Forelimb muscle (tissue), 1 donor: ENCODE data around the gene FAM133A. TPM values are rescaled to one million over a fixed set of nuclear protein-coding genes. Genes with fewer than 3 reads are reported as not detected.

Source experiments
- DNase-seq: peaks from one replicate; pipeline ENCODE4 v3.0.0-alpha.2; 2013; ENCODE audit warnings: low read depth
- polyA plus RNA-seq: library from polyadenylated mRNA; unstranded; fragments of 120-200 nt; gene quantifications from one replicate; pipeline ENCODE4 v1.2.1, GENCODE V29; 2013; ENCODE audit not compliant: insufficient read length

FAM133A gene
- polyA plus RNA-seq: 0.11 TPM

DNA sequence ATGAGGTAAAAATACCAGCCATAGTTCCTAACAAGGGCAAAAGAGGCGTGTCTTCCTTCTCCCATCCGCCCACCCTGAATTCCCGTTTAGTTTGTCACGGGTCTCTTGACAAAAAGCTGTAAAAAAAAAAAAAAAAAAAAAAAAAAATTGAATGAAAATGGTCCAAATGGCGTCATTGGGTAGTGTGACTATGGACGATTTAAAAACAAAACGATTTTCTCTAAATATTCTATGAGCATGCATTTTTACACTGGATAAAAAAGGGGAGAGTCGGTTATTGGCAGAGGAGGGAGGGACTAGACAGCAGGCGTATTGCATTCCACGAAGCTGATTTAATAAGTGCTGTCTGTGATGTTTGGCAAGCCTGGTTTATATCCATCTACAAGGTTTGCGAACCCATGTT lies at the start of gene FAM133A:
TSS of gene FAM133A (plus strand) at position 338 of the 403 bp plus-strand sequence. CDS start 35,214 bp downstream, outside the sequence.
- peak; percentile 6 for DNase-seq

DNA sequence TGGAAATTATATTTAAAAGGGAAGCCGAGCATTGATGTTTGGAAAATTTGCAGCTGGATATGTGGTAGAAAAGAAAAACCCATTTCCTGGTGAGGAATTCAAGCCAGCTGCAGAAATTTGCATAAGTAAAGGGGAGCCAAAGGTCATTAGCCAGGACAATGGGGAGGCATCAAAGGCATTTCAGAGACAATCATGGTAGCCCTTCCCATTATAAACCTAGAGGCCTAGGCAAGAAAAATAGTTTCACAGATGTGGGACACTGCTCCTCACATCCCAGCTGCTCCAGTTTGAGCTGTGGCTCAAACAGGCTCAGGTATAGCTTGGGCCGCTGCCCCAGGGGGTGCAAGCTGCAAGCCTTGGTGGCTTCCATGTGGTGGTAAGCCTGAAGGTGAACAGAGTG lies 36.4 kb upstream of the FAM133A start:
- DNase-seq: no peak

DNA sequence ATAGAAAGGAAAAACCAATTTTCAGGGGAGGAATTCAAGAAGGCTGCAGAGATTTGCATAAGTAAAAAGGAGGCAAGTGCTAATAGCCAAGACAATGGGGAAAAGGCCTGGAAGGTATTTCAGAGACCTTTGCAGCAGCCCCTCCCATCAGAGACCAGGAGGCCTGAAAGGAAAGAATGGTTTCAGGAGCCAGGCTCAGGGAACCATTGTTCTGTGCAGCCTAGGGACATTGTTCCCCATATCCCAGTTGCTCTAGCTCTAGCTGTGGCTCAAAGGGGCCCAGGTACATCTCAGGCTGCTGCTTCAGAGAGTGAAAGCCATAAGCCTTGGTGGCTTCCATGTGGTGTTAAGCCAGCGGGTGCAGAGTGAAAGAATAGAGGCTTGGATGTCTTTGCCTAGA lies 24.6 kb upstream of the FAM133A start:
- DNase-seq: no peak

DNA sequence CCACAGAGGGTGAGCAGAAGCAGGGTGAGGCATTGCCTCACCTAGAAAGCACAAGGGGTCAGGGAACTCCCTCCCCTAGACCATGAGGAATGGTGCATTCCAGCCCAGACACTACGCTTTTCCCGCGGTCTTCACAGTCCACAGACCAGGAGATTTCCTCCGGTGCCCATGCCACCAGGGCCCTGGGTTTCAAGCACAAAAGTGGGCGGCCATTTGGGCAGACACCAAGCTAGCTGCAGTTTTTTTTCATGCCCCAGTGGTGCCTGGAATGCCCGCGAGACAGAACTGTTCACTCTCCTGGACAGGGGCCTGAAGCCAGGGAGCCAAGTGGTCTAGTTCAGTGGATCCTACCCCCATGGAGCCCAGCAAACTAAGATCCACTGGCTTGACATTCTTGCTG lies 13.4 kb upstream of the FAM133A start:
- DNase-seq: no peak

DNA sequence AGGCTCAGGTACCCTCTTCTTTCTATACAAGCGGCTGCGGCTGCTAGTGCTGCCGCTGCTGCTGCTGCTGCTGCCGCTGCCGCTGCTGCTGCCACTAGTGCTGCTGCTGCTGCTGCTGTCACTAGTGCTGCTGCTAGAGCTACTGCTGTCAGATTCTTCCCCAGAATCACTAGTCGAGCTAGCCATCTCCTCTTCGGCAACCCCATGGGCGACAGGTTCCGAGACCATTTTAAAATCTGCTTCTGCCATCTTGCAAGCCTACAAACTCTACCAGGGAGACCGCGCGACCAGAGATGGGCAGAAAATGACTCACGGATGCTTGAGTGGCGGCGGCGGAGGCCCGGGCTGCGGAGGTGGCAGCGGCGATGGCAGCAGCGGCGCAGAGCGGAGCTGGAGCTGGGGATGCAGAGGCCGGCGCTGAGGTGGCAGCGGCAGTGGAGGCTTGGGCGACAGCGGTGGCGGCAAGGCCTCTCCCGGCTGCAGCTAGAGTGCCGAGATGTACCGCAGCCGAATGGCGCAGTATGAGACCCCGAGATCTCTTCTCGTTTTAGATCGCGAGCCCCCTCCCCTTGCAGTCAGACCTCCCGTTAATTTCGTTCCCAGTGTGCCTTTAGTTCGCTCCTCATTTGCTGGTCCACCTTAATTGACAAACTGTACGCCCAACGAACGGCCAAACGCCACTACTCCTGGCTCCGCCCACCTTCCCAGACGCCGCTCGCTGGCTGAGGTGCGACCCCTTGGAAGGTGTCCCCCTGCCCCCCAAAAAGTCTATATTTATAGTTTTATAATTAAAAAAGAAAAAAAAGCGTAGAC lies 744 bp upstream of the FAM133A start, which contains the start of gene NAP1L3:
TSS of gene NAP1L3 (minus strand) at position 523 of the 813 bp plus-strand sequence. CDS start at position 249, 274 bp downstream.
- DNase-seq: peak; percentile 49

DNA sequence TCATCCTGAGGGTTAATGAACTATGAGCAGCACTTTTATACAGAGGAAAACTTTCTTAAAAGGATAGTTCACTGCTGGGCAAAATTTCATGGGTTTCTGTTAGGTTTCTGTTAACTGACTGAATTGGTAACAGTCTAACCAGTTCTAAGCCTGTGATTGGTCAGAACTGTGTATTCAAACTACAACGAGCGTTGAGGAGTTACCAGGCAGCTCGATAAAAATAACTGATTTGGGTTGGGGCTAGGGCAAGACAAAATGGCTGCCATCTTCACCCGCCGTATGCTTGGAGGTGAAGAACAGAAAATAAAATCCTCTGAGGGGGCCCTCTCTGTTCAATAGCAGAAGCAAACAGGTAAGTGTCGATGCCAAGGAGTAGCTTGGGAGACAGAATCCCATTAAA lies 22.0 kb downstream of the FAM133A start:
- DNase-seq: no peak

DNA sequence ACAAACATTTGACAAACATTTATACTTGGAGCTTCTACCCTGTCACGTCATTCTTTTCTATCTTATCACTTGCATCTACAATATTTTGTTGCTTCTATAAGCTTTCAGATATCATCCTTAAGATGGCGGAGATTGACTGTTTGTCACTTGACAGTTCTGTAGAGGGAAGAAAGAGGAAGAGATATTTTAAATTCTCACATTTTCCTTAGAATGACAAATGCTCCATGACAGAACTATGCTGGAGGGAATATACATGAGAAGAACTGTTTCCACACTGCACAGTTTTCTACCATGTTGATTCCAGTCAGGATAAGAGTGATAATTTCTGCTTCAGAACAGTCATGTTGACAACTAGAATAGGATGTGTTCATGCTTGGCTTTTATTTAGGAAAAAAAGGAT lies 29.7 kb downstream of the FAM133A start:
- DNase-seq: no peak

DNA sequence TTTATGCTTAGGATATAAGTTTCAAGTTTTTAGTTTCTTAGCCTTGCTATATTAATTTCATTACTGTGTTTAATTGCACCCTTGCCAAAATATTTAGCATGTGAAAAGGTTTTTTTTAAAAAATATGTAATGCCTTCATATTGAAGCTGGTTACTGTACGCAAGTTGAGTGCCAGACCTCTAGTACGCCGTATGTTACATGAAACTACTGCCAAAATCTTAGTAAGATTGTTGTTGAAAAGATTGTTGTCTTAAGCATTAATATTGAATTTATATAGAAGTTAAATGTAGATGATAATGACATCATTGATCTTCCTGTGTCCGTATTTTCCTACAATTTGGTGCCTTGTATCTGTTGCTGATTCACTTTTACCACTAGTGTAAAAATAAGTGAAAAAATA lies 37.1 kb downstream of the FAM133A start:
- no peak for DNase-seq

DNA sequence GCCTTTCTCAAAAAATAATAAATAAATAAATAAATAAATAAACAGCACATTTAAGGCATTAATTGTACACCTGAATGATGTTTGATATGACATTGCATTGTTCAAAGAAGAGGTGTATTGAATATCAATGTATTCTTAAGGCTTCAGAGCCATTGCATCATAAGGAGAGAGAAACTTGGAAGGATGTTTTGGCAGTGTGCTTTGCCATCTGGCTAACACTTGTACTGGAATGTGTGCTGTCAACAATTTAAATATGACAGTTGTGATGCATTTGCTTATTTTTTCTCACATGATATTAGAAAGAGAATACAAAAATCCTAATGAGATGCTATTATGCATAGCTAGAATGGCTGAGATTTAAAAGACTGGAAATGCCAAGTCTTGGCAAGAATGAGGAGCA lies 67.8 kb downstream of the FAM133A start:
- DNase-seq: no peak

DNA sequence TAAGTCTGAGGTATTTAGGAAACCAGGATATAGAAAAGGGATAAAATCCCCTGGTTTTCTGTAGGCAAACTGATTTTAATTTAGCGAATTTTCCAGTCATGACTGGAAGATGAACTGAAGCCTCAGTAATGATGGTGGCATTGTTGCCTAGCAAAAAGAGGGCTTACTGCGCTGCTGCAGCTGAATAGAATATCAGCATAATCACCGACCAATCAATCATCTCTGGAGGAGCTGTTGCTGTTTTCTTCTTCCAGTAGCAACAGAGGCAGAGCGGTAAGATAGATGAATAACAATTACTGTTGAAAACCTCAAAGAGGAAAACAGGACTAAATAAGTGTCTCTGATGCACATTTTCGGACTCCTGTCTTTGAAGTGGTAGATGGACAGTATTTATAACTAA lies 86.2 kb downstream of the FAM133A start:
- DNase-seq: no peak

Other genes starting within 250 kb of the FAM133A start
- 6.1 TPM for gene NAP1L3, start 628 bp upstream of the FAM133A start, polyA plus RNA-seq